SU-DHL-6 (cell line): ENCODE measurements around the gene DPH7.

ENCODE experiments used
- CTCF ChIP-seq: fragments of 200-600 bp; sonication (generic); IDR thresholded peaks from one replicate; pipeline ENCODE4 v1.5.1; 2017; ENCODE audit warnings: antibody characterized with exemption, mild to moderate bottlenecking, low read length, moderate library complexity; ENCODE audit not compliant: insufficient read depth, poor library complexity, severe bottlenecking
- EZH2phosphoT487 ChIP-seq: fragments of 200-600 bp; sonication (generic), shearing (Covaris generic); conservative IDR thresholded peaks from 2 replicates; pipeline ENCODE4 v1.6.1; 2018; ENCODE audit warnings: mild to moderate bottlenecking, antibody characterized with exemption, low read length, moderate library complexity, mixed read lengths

GRCh38 chr9:137610944-137611343 lies 32.2 kb upstream of the DPH7 start:
- TF ChIP-seq CTCF (no peak), EZH2phosphoT487 (no peak)
